GM23248 (cell line): ENCODE data around the gene WBP2. TPM values are rescaled to one million over a fixed set of nuclear protein-coding genes. Genes with fewer than 3 reads are reported as not detected.

Experiments used
- DNase-seq: peaks from one replicate; pipeline ENCODE4 v3.0.0-alpha.2; 2015
- H2AFZ ChIP-seq: fragments of 200-600 bp; sonication (generic); 2 replicates; pipeline ENCODE4 v1.6.1; 2016; ENCODE audit warnings: antibody characterized with exemption
- H3F3A ChIP-seq: fragments of 200-600 bp; sonication (generic); 2 replicates; pipeline ENCODE4 v1.6.1; 2016; ENCODE audit warnings: mild to moderate bottlenecking, antibody characterized with exemption, mixed run types; ENCODE audit not compliant: insufficient read depth
- H3K27ac ChIP-seq: fragments of 200-600 bp; sonication (generic); 2 replicates; pipeline ENCODE4 v1.5.1; 2016; ENCODE audit warnings: mild to moderate bottlenecking
- H3K27me3 ChIP-seq: fragments of 200-600 bp; sonication (generic); replicated peaks from 2 replicates; pipeline ENCODE4 v1.6.1; 2016; ENCODE audit warnings: mild to moderate bottlenecking; ENCODE audit not compliant: insufficient read depth
- H3K36me3 ChIP-seq: fragments of 200-600 bp; sonication (generic); 2 replicates; pipeline ENCODE4 v1.6.1; 2016; ENCODE audit warnings: low read depth, mild to moderate bottlenecking
- H3K4me1 ChIP-seq: fragments of 200-600 bp; sonication (generic); 2 replicates; pipeline ENCODE4 v1.6.1; 2016; ENCODE audit warnings: mild to moderate bottlenecking; ENCODE audit not compliant: insufficient read depth
- H3K4me2 ChIP-seq: fragments of 200-600 bp; sonication (generic); one replicate; pipeline ENCODE4 v1.6.1; 2016; ENCODE audit warnings: mild to moderate bottlenecking; ENCODE audit not compliant: unreplicated experiment
- H3K4me3 ChIP-seq: fragments of 200-600 bp; sonication (generic); 2 replicates; pipeline ENCODE4 v1.5.1; 2016; ENCODE audit warnings: mild to moderate bottlenecking
- H3K79me2 ChIP-seq: fragments of 200-600 bp; sonication (generic); 2 replicates; pipeline ENCODE4 v1.6.1; 2016; ENCODE audit warnings: mild to moderate bottlenecking; ENCODE audit not compliant: insufficient read depth
- H3K9ac ChIP-seq: fragments of 200-600 bp; sonication (generic); 2 replicates; pipeline ENCODE4 v1.6.1; 2016; ENCODE audit warnings: mild to moderate bottlenecking
- H3K9me2 ChIP-seq: fragments of 200-600 bp; sonication (generic); 2 replicates; pipeline ENCODE4 v1.6.1; 2016; ENCODE audit warnings: mixed run types, mild to moderate bottlenecking, moderate library complexity; ENCODE audit not compliant: insufficient read depth
- H3K9me3 ChIP-seq: fragments of 200-600 bp; sonication (generic); one replicate; pipeline ENCODE4 v1.6.1; 2017; ENCODE audit warnings: low read depth
- H4K20me1 ChIP-seq: fragments of 200-600 bp; sonication (generic); 2 replicates; pipeline ENCODE4 v1.6.0; 2016; ENCODE audit not compliant: insufficient read depth
- EZH2 ChIP-seq: fragments of 200-600 bp; sonication (generic); IDR thresholded peaks from 2 replicates; pipeline ENCODE4 v1.6.1; 2018; ENCODE audit warnings: antibody characterized with exemption, mild to moderate bottlenecking; ENCODE audit not compliant: insufficient read depth, poor library complexity, severe bottlenecking
- EZH2phosphoT487 ChIP-seq: fragments of 200-600 bp; sonication (generic); IDR thresholded peaks from 2 replicates; pipeline ENCODE4 v1.6.1; 2018; ENCODE audit warnings: antibody characterized with exemption, moderate library complexity, mild to moderate bottlenecking, low read depth; ENCODE audit not compliant: insufficient read depth
- WGBS, 2 experiments: methylation state at CpG; one replicate each; pipeline ENCODE4 v1.1.6; 2015 to 2017; ENCODE audit warnings: low lambda C conversion rate in 2 of 2, low coverage in 1 of 2; ENCODE audit errors: missing lambda C conversion rate in 2 of 2; 5-methylcytosine and 5-hydroxymethylcytosine counted together
- in situ Hi-C: fragments of 300-500 bp; cut with MboI; formaldehyde crosslinking; loops from 2 replicates; pipeline ENCODE4 v1.15.0; 2020
- polyA plus RNA-seq: library from polyadenylated mRNA; unstranded; fragments of >200 nt; fragmentation: Nextera tagmentation; extraction: Ambion mirVana; gene quantifications from 2 replicates; pipeline ENCODE4 v1.2.1, GENCODE V29; 2016
- total RNA-seq: library from RNA; depleted of rRNA; stranded (reverse); fragments of >200 nt; shearing (Covaris generic); gene quantifications from 2 replicates; pipeline ENCODE4 v1.2.3, GENCODE V29; 2014

WBP2 gene
- total and polyA plus RNA-seq, 2 experiments from 2014 or later: 17.4 to 59.4 TPM

DNA sequence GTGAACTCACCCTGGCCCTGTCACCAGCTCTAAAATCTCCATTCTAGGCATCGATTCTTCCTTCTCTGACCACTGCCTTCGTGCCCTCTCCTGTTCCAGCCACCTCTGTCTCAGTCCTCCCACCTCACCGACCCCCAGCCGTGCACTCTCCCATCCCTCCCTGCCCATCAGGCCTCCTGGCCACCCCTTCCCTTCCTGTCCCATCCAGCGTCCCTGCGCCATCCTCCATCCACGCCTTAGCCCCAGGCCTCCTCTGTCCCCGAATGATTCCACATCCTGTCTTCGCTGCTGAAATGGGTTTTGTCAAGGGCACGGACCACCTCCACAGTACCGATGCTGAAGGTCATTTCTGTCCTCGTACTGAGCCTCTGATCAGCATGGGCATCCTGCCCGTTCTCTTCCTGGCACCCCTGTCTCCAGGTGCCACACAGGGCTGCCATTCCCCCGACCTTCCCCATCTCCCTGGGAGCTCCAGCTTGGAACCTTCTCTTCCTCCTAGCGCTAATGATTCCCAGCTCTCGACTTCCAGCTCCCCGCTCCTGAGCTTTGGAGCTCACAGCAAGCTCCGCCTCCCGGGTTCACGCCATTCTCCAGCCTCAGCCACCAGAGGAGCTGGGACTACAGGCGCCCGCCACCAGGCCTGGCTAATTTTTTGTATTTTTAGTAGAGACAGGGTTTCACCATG is 39.1 kb upstream of the WBP2 start:
- H3K9me2 ChIP-seq: no peaks in the 10 kb centered on the region
- no peak overlapping the region for H3K27ac ChIP-seq
- H3K4me1 ChIP-seq: peaks cover 8% of the 10 kb centered on the region
- H3K4me3 ChIP-seq: no peak overlapping the region
- peaks cover 21% of the 10 kb centered on the region for H3K79me2 ChIP-seq
- no peaks in the 10 kb centered on the region for H4K20me1 ChIP-seq
- no peak overlapping the region for H3K4me2 ChIP-seq
- no peaks in the 10 kb centered on the region for H3K9me3 ChIP-seq
- no peak overlapping the region for H2AFZ ChIP-seq
- in situ Hi-C loops: no loop called here
- 47 to 58% methylated on average over 18 to 22 of the region's 22 CpGs for WGBS, 2 experiments
- TF ChIP-seq EZH2 (no peak), EZH2phosphoT487 (no peak)
- no peaks in the 10 kb centered on the region for H3K36me3 ChIP-seq
- H3K27me3 ChIP-seq: no peaks in the 10 kb centered on the region
- peaks cover 13% of the 10 kb centered on the region; the same call in 1 of the 2 replicates for H3F3A ChIP-seq
- DNase-seq: no peak
- no peak overlapping the region for H3K9ac ChIP-seq

- no peak overlapping the region for H3K9ac ChIP-seq
- peaks cover 8% of the 10 kb centered on the region for H3K4me1 ChIP-seq
- H3K27ac ChIP-seq: no peak overlapping the region
- in situ Hi-C loops: no loop called here
- no peaks in the 10 kb centered on the region for H3K9me3 ChIP-seq
- peaks cover 13% of the 10 kb centered on the region; the same call in 1 of the 2 replicates for H3F3A ChIP-seq
- H3K4me2 ChIP-seq: no peak overlapping the region
- no peaks in the 10 kb centered on the region for H3K27me3 ChIP-seq
- TF ChIP-seq EZH2phosphoT487 (no peak), EZH2 (no peak)
- no peaks in the 10 kb centered on the region for H4K20me1 ChIP-seq
- no peaks in the 10 kb centered on the region for H3K9me2 ChIP-seq
- no peaks in the 10 kb centered on the region for H3K36me3 ChIP-seq
- 85 to 90% methylated on average over 18 of the region's 18 CpGs for WGBS, 2 experiments
- H3K4me3 ChIP-seq: no peak overlapping the region
- H2AFZ ChIP-seq: no peak overlapping the region
- DNase-seq: no peak
- H3K79me2 ChIP-seq: peaks cover 21% of the 10 kb centered on the region
These were observed 38.3 kb upstream of the WBP2 start for GRCh38 chr17:75893305-75894048.

- Histone ChIP-seq H4K20me1 (no peaks in the 10 kb centered on the region), H3K79me2 (peaks cover 21% of the 10 kb centered on the region), H3K36me3 (no peaks in the 10 kb centered on the region), H2AFZ (no peak overlapping the region), H3K27ac (no peak overlapping the region), H3K4me2 (no peak overlapping the region), H3K4me1 (peaks cover 8% of the 10 kb centered on the region), H3K9me2 (no peaks in the 10 kb centered on the region), H3K9me3 (no peaks in the 10 kb centered on the region), H3F3A (peaks cover 13% of the 10 kb centered on the region; the same call in 1 of the 2 replicates), H3K27me3 (no peaks in the 10 kb centered on the region), H3K4me3 (no peak overlapping the region), H3K9ac (no peak overlapping the region)
- WGBS, 2 experiments: 91 to 94% methylated on average over 15 to 16 of the region's 16 CpGs
- TF ChIP-seq EZH2phosphoT487 (no peak), EZH2 (no peak)
- DNase-seq: no peak
- in situ Hi-C loops: no loop called here
These were observed 37.6 kb upstream of the WBP2 start for GRCh38 chr17:75892556-75893224.
